ENCODE measurements around the gene BCL11B. TPM values are rescaled to one million over a fixed set of nuclear protein-coding genes. Genes with fewer than 3 reads are reported as not detected.

The BCL11B gene
- total RNA-seq, 1 donor from 2014 or later = 0.08 TPM

DNA sequence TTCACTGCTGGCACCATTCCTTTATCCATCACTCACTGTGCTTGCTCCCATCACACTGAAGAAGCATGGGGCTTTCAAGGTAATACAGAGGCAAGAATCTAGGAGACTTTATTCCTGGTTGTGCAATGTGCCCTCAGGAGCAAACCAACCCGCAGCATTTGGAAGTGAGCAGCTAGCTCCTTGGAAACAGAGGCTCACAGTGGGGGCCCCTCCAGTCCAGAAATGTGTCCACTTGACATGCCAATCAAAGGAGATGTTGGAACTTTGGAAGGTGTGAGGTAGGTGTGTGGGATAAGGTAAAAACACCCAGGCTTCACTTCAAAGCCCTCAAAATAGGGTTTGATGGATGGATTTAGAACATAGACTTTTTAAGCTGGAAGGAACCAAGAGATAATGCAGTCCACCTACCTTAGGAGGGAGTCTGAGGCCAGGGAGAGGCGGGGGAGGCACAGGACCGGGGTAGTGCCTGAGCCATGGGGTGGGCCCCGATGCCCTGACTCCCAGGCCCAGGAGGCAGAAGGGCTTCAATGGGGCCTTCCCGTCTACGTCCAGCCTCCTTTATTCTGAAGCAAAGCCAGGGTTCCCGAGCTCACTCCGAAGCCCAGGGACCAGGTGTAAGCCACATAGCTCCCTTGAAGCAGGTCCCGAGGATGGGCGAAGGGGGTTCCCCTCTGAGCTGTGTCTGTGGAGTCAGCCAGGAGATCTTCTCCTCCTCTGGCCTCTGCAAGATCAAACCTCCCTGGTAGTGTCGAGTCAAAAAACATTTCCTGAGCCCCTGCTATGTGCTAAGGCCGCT, 17.6 kb upstream of the BCL11B start:
- DNase-seq = no peak
- no peak for ATAC-seq (ENCODE audit: poor library complexity)
- intact Hi-C loops (cut with DNase I) = no loop called here

DNA sequence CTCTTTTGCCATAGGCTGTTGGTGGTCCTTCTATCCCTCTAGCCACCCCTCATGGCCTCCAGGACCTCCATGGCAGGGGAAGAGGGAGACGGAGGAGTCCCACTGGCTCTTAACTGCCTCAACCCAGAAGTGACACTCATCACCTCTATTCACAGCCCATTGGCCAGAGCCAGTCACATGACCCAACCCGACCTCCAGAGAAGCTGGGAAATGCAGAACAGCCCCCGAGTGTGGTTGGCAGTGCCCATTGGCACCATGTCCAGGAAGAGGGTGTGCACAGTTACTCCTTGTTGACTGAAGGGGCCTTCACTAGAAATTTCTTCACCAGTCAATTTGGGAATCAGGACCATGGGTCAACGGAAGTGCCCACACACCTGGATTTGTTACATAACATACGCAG, 17.0 kb upstream of the BCL11B start:
- no peak for DNase-seq
- intact Hi-C loops (cut with DNase I) = no loop called here
- ATAC-seq (ENCODE audit: poor library complexity) = no peak

- DNase-seq (no peak), ATAC-seq (ENCODE audit: poor library complexity) (no peak)
- intact Hi-C loops (cut with DNase I) = no loop called here
Observed at GRCh38 chr14:99287269-99287942, 15.4 kb upstream of the BCL11B start.

GRCh38 chr14:99286761-99287160, 14.8 kb upstream of the BCL11B start:
- intact Hi-C loops (cut with DNase I) = no loop called here

DNA sequence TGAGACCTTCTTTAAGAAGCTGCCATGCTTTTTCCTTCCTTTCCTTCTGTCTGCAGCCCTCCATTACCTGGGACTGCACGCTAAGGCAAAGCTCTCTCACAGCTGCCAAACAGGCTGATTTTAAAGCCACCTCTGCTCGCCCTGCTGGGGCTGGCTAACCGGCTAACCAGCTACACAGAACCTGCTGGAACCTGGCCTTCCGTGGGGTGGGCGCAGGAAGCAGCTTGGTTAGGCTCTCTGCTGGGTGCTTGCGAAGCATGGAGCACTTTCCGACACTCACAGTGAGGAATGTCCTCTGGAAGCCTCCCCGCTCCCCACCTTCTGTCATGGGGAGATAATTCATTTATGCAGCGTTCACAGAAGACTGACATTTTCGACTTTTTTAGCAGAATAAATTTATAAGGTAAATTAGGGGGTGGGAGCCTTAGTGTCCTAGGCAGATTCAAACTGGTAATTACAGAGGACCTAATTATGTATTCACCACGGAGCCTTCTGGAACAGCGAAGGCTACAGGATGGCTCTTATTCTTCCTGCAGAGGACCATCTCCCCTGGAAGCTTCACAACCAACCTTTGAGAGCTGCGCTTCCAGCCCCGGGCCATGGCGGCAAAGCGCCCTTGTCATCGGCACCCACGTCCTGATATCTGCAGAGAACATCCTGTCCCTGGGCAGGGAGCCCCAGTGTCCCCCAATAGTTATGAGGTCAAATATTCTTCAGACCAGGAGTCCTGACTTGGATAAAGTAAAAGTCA, 12.4 kb upstream of the BCL11B start:
- DNase-seq (no peak), ATAC-seq (ENCODE audit: poor library complexity) (no peak)
- intact Hi-C loops (cut with DNase I) = no loop called here

More at GRCh38 chr14:99286761-99287160, 14.8 kb upstream of the BCL11B start:
- no peak for ATAC-seq (ENCODE audit: poor library complexity)
- DNase-seq = no peak

GRCh38 chr14:99282261-99283050, 10.5 kb upstream of the BCL11B start:
- DNase-seq = no peak
- no peak for ATAC-seq (ENCODE audit: poor library complexity)
- intact Hi-C loops (cut with DNase I) = no loop called here

DNA sequence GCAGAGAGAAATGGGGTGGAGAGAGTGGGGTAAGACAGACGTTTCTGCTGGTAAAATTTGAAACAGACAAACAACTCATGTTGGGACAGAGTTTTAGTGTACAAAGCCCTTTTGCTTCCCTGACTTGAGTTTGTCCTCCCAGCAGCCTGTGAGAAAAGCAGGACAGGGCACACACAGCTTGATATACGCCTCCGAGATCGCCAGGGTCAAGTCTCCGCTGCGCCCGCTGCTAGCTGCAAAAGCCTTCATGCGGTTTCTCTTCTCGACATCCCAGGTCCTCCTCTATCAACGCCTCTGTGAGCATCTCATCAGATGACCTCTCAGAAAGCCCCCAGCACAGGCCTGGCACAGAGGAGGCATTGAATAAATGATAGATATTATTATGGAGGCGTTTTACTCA, 9.4 kb upstream of the BCL11B start:
- intact Hi-C loops (cut with DNase I) = no loop called here
- ATAC-seq (ENCODE audit: poor library complexity) = no peak
- DNase-seq = no peak

- ATAC-seq (ENCODE audit: poor library complexity) = no peak
- DNase-seq = no peak
- intact Hi-C loops (cut with DNase I) = no loop called here
Observed at GRCh38 chr14:99280852-99281251, 8.9 kb upstream of the BCL11B start.

GRCh38 chr14:99280066-99280731, 8.2 kb upstream of the BCL11B start:
- no peak for DNase-seq
- no peak for ATAC-seq (ENCODE audit: poor library complexity)
- intact Hi-C loops (cut with DNase I) = no loop called here

GRCh38 chr14:99278836-99279235, 6.8 kb upstream of the BCL11B start:
- intact Hi-C loops (cut with DNase I) = no loop called here
- DNase-seq (no peak), ATAC-seq (ENCODE audit: poor library complexity) (no peak)

DNA sequence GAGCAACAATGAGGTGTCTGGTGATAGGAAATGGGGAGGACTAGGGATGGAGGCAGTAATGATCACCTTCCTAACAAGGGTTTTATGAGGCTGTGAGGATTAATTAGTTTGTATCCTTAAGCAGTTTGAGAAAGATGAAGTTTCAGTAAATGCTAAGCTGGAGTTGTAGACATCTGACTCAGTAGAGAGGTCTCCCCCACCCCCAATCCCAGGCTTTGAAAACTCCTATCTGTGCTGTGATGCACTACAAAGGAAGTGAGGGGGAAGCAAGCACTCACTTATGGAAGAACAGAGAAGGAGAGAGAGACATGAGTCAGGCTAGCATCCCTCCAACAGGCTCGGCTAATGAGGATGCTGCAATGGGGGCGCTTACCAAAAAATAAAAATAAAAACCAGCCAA, 5.5 kb upstream of the BCL11B start:
- ATAC-seq (ENCODE audit: poor library complexity) = no peak
- intact Hi-C loops (cut with DNase I) = no loop called here
- DNase-seq = no peak

DNA sequence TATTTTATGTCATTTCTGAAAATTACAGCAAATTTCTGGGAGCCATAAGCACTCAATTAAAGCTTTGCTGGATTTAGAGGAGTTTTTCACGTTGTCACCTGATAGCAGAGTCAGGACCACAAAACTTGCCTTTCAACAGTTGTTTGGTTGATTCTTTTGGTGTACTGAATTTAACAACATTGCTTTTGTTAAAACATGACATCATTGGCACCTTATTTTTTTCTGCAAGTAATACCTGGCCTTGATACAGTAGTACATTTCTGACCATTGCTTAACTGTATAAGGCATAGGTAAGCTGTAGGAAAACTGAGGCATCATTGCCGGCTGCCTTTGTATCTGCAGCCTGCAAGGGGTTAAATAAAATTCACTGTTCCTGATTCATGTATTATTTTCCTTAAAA, 4.5 kb upstream of the BCL11B start:
- no peak for DNase-seq
- intact Hi-C loops (cut with DNase I) = no loop called here
- no peak for ATAC-seq (ENCODE audit: poor library complexity)

GRCh38 chr14:99275222-99275584, 3.2 kb upstream of the BCL11B start:
- ATAC-seq (ENCODE audit: poor library complexity) (no peak), DNase-seq (no peak)
- intact Hi-C loops (cut with DNase I) = no loop called here

DNA sequence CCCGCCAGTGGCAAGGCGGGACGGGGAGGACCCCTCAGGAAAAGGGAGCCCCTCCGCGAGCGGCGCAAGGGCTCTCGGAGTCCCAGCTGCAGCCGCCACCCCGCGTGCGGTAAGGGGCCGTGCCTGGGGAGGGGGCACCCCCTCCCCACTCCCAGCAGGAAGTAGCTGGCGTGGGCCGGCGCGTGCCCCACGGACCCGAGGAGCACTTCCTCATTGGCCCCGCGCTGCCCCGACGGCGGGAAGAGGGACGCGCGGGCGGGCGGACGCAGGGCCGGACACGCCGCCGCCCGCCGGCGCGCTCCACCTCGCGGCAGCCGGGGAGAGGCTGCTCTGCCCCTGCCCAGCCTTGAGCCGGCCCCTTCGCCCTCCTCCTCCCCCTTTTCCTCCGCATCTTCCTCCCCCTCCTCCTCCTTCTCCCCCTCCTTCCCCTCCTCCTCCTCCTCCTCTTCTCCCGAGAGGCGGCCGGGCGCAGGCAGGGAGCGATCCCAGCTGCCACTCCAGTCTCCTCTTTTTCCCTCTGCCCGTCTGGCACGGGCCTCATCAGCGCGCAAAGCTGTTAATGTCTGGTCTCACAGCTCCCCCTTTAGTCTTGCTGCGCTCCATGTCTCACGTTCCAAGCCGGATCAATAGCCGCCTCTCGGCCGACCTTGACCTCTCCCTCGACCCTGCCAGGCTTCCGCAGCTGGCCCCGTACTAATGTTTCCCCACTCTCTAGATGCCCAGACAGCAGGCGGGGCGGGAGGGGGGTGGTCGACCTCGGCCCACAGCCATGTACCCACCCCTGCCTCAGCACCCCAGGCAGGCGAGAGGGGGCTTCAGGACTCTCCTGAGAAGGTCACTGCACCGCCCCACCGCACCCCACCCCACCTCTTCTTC, 2.6 kb upstream of the BCL11B start:
- ATAC-seq (ENCODE audit: poor library complexity) = peak; percentile 76
- intact Hi-C loops (cut with DNase I) = no loop called here
- no peak for DNase-seq

DNA sequence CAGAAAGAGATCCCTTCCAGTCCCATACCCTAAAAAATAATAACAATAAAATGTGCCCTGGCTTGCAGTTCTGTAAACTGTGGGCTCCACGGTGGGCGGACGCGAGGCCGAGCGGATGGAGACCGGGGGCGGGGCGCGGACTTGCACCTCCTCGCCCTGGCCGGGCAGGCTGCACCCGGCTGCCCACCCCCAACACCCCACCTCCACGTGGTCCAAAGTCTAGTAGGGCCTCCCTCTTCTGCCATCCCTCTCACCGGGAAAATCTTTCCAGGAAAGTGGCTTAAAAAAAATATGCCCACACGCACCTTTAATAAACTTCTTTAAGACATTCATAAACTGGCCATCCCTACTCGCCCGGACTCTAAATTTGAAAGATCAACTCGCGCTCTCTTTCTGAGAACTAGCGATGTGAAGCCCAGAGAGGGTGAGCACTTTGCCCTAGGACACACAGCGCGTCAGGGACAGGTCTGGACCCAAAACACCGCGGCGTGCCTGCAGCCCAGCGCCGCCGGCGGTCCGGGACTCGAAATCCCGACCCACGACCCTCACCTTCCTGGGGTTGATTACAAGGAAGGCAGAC, 1.9 kb upstream of the BCL11B start:
- ATAC-seq (ENCODE audit: poor library complexity) (no peak), DNase-seq (no peak)
- intact Hi-C loops (cut with DNase I) = no loop called here

DNA sequence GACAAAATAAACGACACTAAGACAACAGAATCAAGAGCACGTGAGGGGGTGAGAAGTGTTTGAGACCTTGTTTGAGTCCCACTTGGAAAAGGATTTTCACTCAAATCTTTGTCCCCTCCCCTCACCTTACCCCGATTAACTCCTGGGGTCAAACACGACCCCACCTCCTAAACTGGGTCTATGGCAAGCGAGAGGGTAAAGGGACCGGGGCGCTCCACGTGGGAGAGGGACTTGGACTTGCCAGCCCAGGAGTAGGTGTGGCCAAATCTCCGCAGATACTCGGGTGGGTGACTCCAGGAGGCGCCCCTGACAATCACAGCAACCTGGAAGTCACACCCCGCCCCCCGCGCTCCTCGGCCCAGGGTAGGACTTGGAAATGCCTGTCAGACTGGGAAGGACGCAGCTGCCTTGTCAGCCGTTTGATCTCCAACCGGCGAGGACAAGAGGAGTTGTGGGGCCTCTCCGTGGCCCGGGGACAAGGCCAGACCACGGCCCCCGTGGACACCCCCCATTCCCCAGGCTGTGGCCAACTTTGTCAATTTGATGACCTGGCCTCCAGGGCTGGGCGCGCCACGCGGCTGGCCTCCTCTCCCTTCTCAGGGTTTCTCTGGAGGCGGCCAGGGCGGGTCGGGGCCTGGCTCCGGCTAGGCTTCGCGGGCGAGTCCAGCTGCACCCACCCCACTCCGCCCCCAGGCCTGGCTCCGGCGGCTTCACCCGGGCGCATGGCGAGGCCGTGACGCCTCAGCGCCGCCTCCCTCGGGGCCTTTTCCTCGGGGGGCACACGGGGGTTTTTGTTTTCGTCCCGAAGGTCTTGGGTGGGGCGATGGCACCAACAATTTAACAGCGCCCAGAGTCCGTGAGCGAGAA, 1.1 kb upstream of the BCL11B start:
- ATAC-seq (ENCODE audit: poor library complexity) (no peak), DNase-seq (no peak)
- intact Hi-C loops (cut with DNase I) = no loop called here

GRCh38 chr14:99272632-99272898, 568 bp upstream of the BCL11B start:
- no peak for ATAC-seq (ENCODE audit: poor library complexity)
- intact Hi-C loops (cut with DNase I) = no loop called here

More at GRCh38 chr14:99272632-99272898, 568 bp upstream of the BCL11B start:
- DNase-seq = no peak
